NCI-H2081 treated with DMSO at 0.1 percent for 48 hours (cell line): Measurements from ENCODE around the gene PSMG4.
"Not testable (repeated sequence)": the region's sequence is repeated elsewhere in the genome, so short reads cannot be mapped to it uniquely, and the experiment has no call there.

ENCODE experiments used
- DNase-seq: peaks from one replicate; lab custom pipeline; 2025; lab: John Stamatoyannopoulos, UW

The PSMG4 gene

GRCh38 chr6:3230256-3230882 is 28.4 kb upstream of the PSMG4 start:
- no peak for DNase-seq

GRCh38 chr6:3230900-3231246 is 27.9 kb upstream of the PSMG4 start:
- DNase-seq, result peak; percentile 82

- DNase-seq, result peak; percentile 88
These were observed 27.3 kb upstream of the PSMG4 start for GRCh38 chr6:3231247-3232016.

GRCh38 chr6:3232017-3232945 is 26.5 kb upstream of the PSMG4 start:
- DNase-seq, result no peak

- no peak for DNase-seq
These were observed 25.4 kb upstream of the PSMG4 start for GRCh38 chr6:3233321-3233720.

- no peak for DNase-seq
These were observed 24.8 kb upstream of the PSMG4 start for GRCh38 chr6:3233904-3234303.

- no peak for DNase-seq
These were observed 23.3 kb upstream of the PSMG4 start for GRCh38 chr6:3235486-3235885.

GRCh38 chr6:3236005-3236404 is 22.7 kb upstream of the PSMG4 start:
- no peak for DNase-seq

- no peak for DNase-seq
These were observed 20.7 kb upstream of the PSMG4 start for GRCh38 chr6:3237761-3238662.

GRCh38 chr6:3239110-3239830 is 19.5 kb upstream of the PSMG4 start:
- no peak for DNase-seq

GRCh38 chr6:3240595-3240994 is 18.2 kb upstream of the PSMG4 start:
- no peak for DNase-seq

- DNase-seq, result not testable (repeated sequence)
These were observed 17.0 kb upstream of the PSMG4 start for GRCh38 chr6:3241745-3242144.

GRCh38 chr6:3242768-3243167 is 16.0 kb upstream of the PSMG4 start:
- DNase-seq, result no peak

- DNase-seq, result no peak
These were observed 14.5 kb upstream of the PSMG4 start for GRCh38 chr6:3244003-3244831.

GRCh38 chr6:3244832-3245161 is 13.9 kb upstream of the PSMG4 start:
- DNase-seq, result not testable (repeated sequence)

- DNase-seq, result no peak
These were observed 13.5 kb upstream of the PSMG4 start for GRCh38 chr6:3245216-3245615.

GRCh38 chr6:3247255-3248146 is 11.2 kb upstream of the PSMG4 start:
- DNase-seq, result no peak

- no peak for DNase-seq
These were observed 8.9 kb upstream of the PSMG4 start for GRCh38 chr6:3249821-3250220.

- no peak for DNase-seq
These were observed 8.5 kb upstream of the PSMG4 start for GRCh38 chr6:3250231-3250675.
